OCI-LY3 (cell line): ENCODE data around the gene IQGAP2.

Experiments used
- H2AFZ ChIP-seq: fragments of 200-600, 300-600 bp; shearing (Covaris generic); 2 replicates; pipeline ENCODE4 v1.6.0; 2014; ENCODE audit warnings: antibody characterized with exemption, low read depth, low read length
- H3K27ac ChIP-seq: fragments of 200-600, 300-600 bp; sonication (generic); 2 replicates; pipeline ENCODE4 v1.5.1; 2014; ENCODE audit warnings: mild to moderate bottlenecking, low read length, moderate library complexity, mixed read lengths
- H3K27me3 ChIP-seq: fragments of 200-600, 300-600 bp; sonication (generic); 2 replicates; pipeline ENCODE4 v1.6.1; 2014; ENCODE audit warnings: low read depth, low read length, mixed read lengths
- H3K36me3 ChIP-seq: fragments of 200-600, 300-600 bp; sonication (generic); replicated peaks from 2 replicates; pipeline ENCODE3; 2014; ENCODE audit warnings: low read depth, low read length, mixed read lengths
- H3K4me1 ChIP-seq: fragments of 300-600, 200-600 bp; sonication (generic); 2 replicates; pipeline ENCODE4 v1.6.1; 2014; ENCODE audit warnings: low read length, mixed read lengths
- H3K4me2 ChIP-seq: fragments of 200-600, 300-600 bp; sonication (generic); 2 replicates; pipeline ENCODE4 v1.6.1; 2014; ENCODE audit warnings: low read length, mixed read lengths
- H3K4me3 ChIP-seq: fragments of 300-600, 200-600 bp; sonication (generic); 2 replicates; pipeline ENCODE4 v1.5.1; 2014; ENCODE audit warnings: antibody characterized with exemption, mild to moderate bottlenecking, low read length, moderate library complexity
- H3K79me2 ChIP-seq: fragments of 300-600, 200-600 bp; shearing (Covaris generic); 2 replicates; pipeline ENCODE4 v1.6.1; 2014; ENCODE audit warnings: mild to moderate bottlenecking, low read length, mixed read lengths
- H3K9ac ChIP-seq: fragments of 300-600, 200-600 bp; shearing (Covaris generic); 2 replicates; pipeline ENCODE4 v1.6.0; 2014; ENCODE audit warnings: mild to moderate bottlenecking, low read length, moderate library complexity
- H3K9me3 ChIP-seq: fragments of 200-600, 300-600 bp; shearing (Covaris generic); 2 replicates; pipeline ENCODE4 v1.6.1; 2014; ENCODE audit warnings: low read length, mixed read lengths; ENCODE audit not compliant: insufficient read depth
- H4K20me1 ChIP-seq: fragments of 200-600, 300-600 bp; sonication (generic); 2 replicates; pipeline ENCODE4 v1.6.1; 2016; ENCODE audit warnings: low read length, mixed read lengths; ENCODE audit not compliant: insufficient read depth
- CTCF ChIP-seq: fragments of 200-600, 300-600 bp; sonication (generic); IDR thresholded peaks from 2 replicates; pipeline ENCODE4 v1.5.1; 2014; ENCODE audit warnings: antibody characterized with exemption, low read length, low read depth
- EZH2phosphoT487 ChIP-seq: fragments of 200-600 bp; shearing (Covaris generic); IDR thresholded peaks from 2 replicates; pipeline ENCODE4 v1.6.1; 2018; ENCODE audit warnings: antibody characterized with exemption, mixed run types, low read depth

The IQGAP2 gene

GRCh38 chr5:76552546-76552945 is 149.5 kb downstream of the IQGAP2 start:
- Histone ChIP-seq H3K27ac (no peak overlapping the region), H3K4me2 (no peak overlapping the region), H3K27me3 (no peaks in the 10 kb centered on the region), H3K4me3 (no peak overlapping the region), H3K79me2 (no peaks in the 10 kb centered on the region), H2AFZ (no peak overlapping the region), H3K9ac (no peak overlapping the region), H3K9me3 (no peaks in the 10 kb centered on the region), H3K36me3 (no peaks in the 10 kb centered on the region), H3K4me1 (peaks cover 31% of the 10 kb centered on the region), H4K20me1 (no peaks in the 10 kb centered on the region)
- TF ChIP-seq EZH2phosphoT487 = no peak
- no peak for TF ChIP-seq CTCF

GRCh38 chr5:76553251-76553650 is 150.2 kb downstream of the IQGAP2 start:
- H3K4me3 ChIP-seq = no peak overlapping the region
- no peak for TF ChIP-seq EZH2phosphoT487
- no peak for TF ChIP-seq CTCF
- no peaks in the 10 kb centered on the region for H4K20me1 ChIP-seq
- H3K79me2 ChIP-seq = no peaks in the 10 kb centered on the region
- no peak overlapping the region for H3K4me2 ChIP-seq
- no peaks in the 10 kb centered on the region for H3K27me3 ChIP-seq
- H2AFZ ChIP-seq = no peak overlapping the region
- H3K9me3 ChIP-seq = no peaks in the 10 kb centered on the region
- no peak overlapping the region for H3K9ac ChIP-seq
- H3K4me1 ChIP-seq = peaks cover 24% of the 10 kb centered on the region
- H3K36me3 ChIP-seq = no peaks in the 10 kb centered on the region
- no peak overlapping the region for H3K27ac ChIP-seq

- no peak overlapping the region for H3K9ac ChIP-seq
- H2AFZ ChIP-seq = no peak overlapping the region
- no peak for TF ChIP-seq CTCF
- H4K20me1 ChIP-seq = no peaks in the 10 kb centered on the region
- no peaks in the 10 kb centered on the region for H3K9me3 ChIP-seq
- no peaks in the 10 kb centered on the region for H3K79me2 ChIP-seq
- no peak overlapping the region for H3K4me2 ChIP-seq
- no peak overlapping the region for H3K4me3 ChIP-seq
- H3K36me3 ChIP-seq = no peaks in the 10 kb centered on the region
- no peaks in the 10 kb centered on the region for H3K27me3 ChIP-seq
- H3K27ac ChIP-seq = no peak overlapping the region
- H3K4me1 ChIP-seq = peaks cover 19% of the 10 kb centered on the region
Observed at GRCh38 chr5:76555114-76555513, 152.0 kb downstream of the IQGAP2 start.

- Histone ChIP-seq H2AFZ (no peak overlapping the region), H3K4me3 (no peak overlapping the region), H3K4me2 (no peak overlapping the region), H3K27me3 (no peaks in the 10 kb centered on the region), H4K20me1 (no peaks in the 10 kb centered on the region), H3K9ac (no peak overlapping the region), H3K27ac (no peak overlapping the region), H3K79me2 (no peaks in the 10 kb centered on the region), H3K36me3 (no peaks in the 10 kb centered on the region), H3K4me1 (peaks cover 19% of the 10 kb centered on the region), H3K9me3 (no peaks in the 10 kb centered on the region)
- TF ChIP-seq CTCF (no peak), EZH2phosphoT487 (no peak)
Observed at GRCh38 chr5:76555717-76556116, 152.6 kb downstream of the IQGAP2 start.
